OCI-LY7 (cell line): ENCODE data around the gene PHACTR3. TPM values are rescaled to one million over a fixed set of nuclear protein-coding genes. Genes with fewer than 3 reads are reported as not detected.

Experiments used
- BruUV-seq: library from RNA; stranded (reverse); fragments of 400-500 nt; replicated peaks from 2 replicates; lab custom pipeline; 2021; lab: Mats Ljungman, UMichigan
- CTCF ChIA-PET: fragments of 300-600 bp; sonication (Branson Sonifier 250); formaldehyde crosslinking; loops from one replicate; lab custom pipeline; 2022; ENCODE audit warnings: antibody characterized with exemption; ENCODE audit not compliant: unreplicated experiment; lab: Charles Lee
- POLR2A ChIA-PET: fragments of 300-600 bp; sonication (Branson Sonifier 250); formaldehyde crosslinking; loops from one replicate; lab custom pipeline; 2022; ENCODE audit warnings: antibody characterized with exemption; lab: Charles Lee
- DNase-seq: peaks from one replicate; pipeline ENCODE4 v3.0.0-alpha.2; 2015; ENCODE audit warnings: low spot score
- H2AFZ ChIP-seq: fragments of 200-600 bp; sonication (generic), shearing (Covaris generic); 2 replicates; pipeline ENCODE4 v1.6.1; 2014; ENCODE audit warnings: mild to moderate bottlenecking, antibody characterized with exemption, low read length, moderate library complexity
- H3K27ac ChIP-seq: fragments of 200-600 bp; sonication (generic); 2 replicates; pipeline ENCODE4 v1.5.1; 2014; ENCODE audit warnings: mixed run types, low read depth, mild to moderate bottlenecking, moderate library complexity, low read length, inconsistent platforms; ENCODE audit not compliant: poor library complexity, severe bottlenecking
- H3K36me3 ChIP-seq: fragments of 200-600 bp; sonication (generic); 2 replicates; pipeline ENCODE4 v1.6.1; 2014; ENCODE audit warnings: mild to moderate bottlenecking, antibody characterized with exemption, low read length, moderate library complexity, mixed read lengths; ENCODE audit not compliant: insufficient read depth
- H3K4me1 ChIP-seq: fragments of 200-600 bp; sonication (generic); 2 replicates; pipeline ENCODE4 v1.5.1; 2014; ENCODE audit warnings: mild to moderate bottlenecking, low read length; ENCODE audit not compliant: insufficient read depth, poor library complexity, severe bottlenecking
- H3K4me2 ChIP-seq: fragments of 200-600 bp; sonication (generic); 2 replicates; pipeline ENCODE4 v1.6.1; 2014; ENCODE audit warnings: mild to moderate bottlenecking, low read length
- H3K4me3 ChIP-seq: fragments of 200-600 bp; sonication (generic); 2 replicates; pipeline ENCODE4 v1.5.1; 2014; ENCODE audit warnings: mild to moderate bottlenecking, low read depth, low read length; ENCODE audit not compliant: poor library complexity, severe bottlenecking
- H3K79me2 ChIP-seq: fragments of 200-600 bp; sonication (generic); 2 replicates; pipeline ENCODE4 v1.6.1; 2016; ENCODE audit warnings: low read depth, mild to moderate bottlenecking, low read length, moderate library complexity, mixed read lengths; ENCODE audit not compliant: insufficient read depth
- H3K9me2 ChIP-seq: fragments of 200-600 bp; sonication (generic); 2 replicates; pipeline ENCODE4 v1.6.1; 2016; ENCODE audit warnings: mild to moderate bottlenecking, low read length, mixed read lengths; ENCODE audit not compliant: insufficient read depth
- H3K9me3 ChIP-seq: fragments of 200-600 bp; sonication (generic); 2 replicates; pipeline ENCODE4 v1.6.1; 2014; ENCODE audit warnings: mild to moderate bottlenecking, mixed run types, low read length, mixed read lengths
- H4K20me1 ChIP-seq: fragments of 200-600 bp; sonication (generic); 2 replicates; pipeline ENCODE4 v1.6.1; 2014; ENCODE audit warnings: mild to moderate bottlenecking, antibody characterized with exemption, low read length, moderate library complexity, mixed read lengths; ENCODE audit not compliant: insufficient read depth
- CTCF ChIP-seq: fragments of 200-600 bp; sonication (generic); conservative IDR thresholded peaks from 2 replicates; pipeline ENCODE4 v1.5.1; 2014; ENCODE audit warnings: mild to moderate bottlenecking, antibody characterized with exemption, low read length, moderate library complexity, mixed read lengths
- EZH2phosphoT487 ChIP-seq: fragments of 200-600 bp; sonication (generic); IDR thresholded peaks from 2 replicates; pipeline ENCODE4 v1.6.1; 2018; ENCODE audit warnings: low read depth, borderline replicate concordance, mild to moderate bottlenecking, mixed run types, antibody characterized with exemption, low read length, moderate library complexity, mixed read lengths
- intact Hi-C: fragments of 100-400 bp; cut with micrococcal nuclease; formaldehyde crosslinking; loops from one replicate; pipeline ENCODE4 v1.10.0; 2022; ENCODE audit not compliant: unreplicated experiment
- total RNA-seq, 2 experiments: library from RNA; depleted of rRNA in 1 of 2; stranded (reverse); fragments of >200 nt in 1 of 2; shearing (Covaris generic) in 1 of 2; gene quantifications; 2 replicates each; pipeline ENCODE4 v1.2.3, GENCODE V29; 2014 to 2022

The PHACTR3 gene
- total RNA-seq, 2 experiments from 2014 or later, result 0.32 TPM; not detected in 1

DNA sequence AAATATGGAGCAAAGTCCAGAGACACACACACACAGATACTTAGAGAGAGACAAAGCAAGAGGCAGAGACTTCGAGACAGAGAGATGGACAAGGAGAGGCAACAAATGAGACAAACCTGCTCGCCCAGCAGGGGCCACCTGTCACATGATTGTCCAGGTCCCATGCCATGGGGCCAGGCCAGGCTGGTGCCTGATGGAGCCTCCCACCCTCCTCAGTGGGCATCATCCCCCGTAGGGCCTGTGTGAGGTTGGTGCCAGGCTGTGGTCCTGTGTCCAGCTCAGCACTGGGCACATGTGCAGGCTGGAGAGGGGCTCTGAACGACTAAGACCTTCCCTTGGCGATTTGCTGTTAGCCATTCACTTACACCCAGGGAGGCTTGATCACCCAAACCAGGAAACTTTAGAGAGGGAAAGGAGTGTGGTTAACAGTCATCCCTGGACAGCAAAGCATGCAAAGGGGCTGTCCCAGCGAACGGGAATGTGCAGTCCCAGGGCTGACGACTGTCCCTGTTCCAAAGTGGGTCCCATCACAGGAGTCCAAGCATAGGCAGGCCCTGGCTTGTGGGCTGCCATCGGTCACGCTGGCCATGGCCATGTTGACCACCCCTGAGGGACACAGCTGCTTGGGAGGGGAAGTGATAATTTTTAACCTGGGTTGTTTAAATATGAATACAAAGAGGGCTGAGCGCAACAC lies 38.4 kb upstream of the PHACTR3 start:
- Histone ChIP-seq H3K27ac (no peak overlapping the region), H3K9me2 (no peaks in the 10 kb centered on the region), H3K4me1 (no peaks in the 10 kb centered on the region), H3K4me3 (no peak overlapping the region), H4K20me1 (no peaks in the 10 kb centered on the region), H3K36me3 (no peaks in the 10 kb centered on the region), H3K9me3 (no peaks in the 10 kb centered on the region), H3K79me2 (no peaks in the 10 kb centered on the region), H3K4me2 (no peak overlapping the region), H2AFZ (no peak overlapping the region)
- no peak for DNase-seq
- TF ChIP-seq CTCF, result no peak
- no peak for TF ChIP-seq EZH2phosphoT487
- CTCF ChIA-PET, result no interaction called here
- BruUV-seq, result no TSS peak
- POLR2A ChIA-PET, result no interaction called here
- intact Hi-C loops, result no loop called here

DNA sequence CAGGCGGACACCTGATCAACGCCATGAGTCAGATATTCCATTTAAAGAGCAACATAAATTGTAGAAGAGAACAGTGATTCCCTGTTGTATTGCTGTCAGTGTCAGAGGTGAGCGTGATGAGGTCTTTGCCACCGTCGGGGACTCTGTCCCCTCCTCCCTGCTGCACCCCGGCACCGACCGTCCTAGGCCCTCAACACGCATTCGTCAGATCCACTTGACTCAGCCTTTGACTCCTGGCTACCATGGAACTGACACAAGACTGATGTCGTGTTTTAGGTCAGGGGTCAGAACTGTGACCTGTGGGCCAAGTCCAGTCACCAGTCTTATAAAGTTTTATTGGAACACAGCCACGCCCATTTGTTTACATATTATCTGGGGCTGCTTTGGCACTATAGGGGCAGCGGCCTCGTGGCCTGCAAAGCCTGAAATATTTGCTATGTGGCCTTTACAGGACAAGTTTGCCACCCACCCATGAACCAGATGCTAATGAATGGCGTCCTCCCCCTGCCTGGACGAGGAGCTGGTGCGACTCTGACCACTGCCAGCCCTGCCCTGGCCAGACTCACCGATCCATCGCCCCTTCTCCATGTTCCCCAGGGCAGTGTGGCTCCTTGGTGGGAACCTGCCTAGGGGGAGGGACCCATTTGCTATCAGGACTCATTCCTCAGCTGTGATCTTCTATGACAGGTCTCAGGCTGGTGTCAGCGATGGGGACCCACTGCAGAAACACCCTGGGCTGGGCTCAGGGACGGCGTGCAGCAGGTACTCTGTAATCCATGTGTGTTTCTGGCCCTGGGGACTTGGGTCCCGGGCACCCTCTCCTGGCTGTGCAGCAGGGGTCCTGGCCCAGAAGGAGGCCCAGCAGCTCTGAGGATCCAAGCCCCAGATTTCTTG lies 37.5 kb upstream of the PHACTR3 start:
- Histone ChIP-seq H3K27ac (no peak overlapping the region), H3K9me2 (no peaks in the 10 kb centered on the region), H3K4me2 (no peak overlapping the region), H3K9me3 (no peaks in the 10 kb centered on the region), H2AFZ (no peak overlapping the region), H3K4me1 (no peaks in the 10 kb centered on the region), H4K20me1 (no peaks in the 10 kb centered on the region), H3K36me3 (no peaks in the 10 kb centered on the region), H3K4me3 (no peak overlapping the region), H3K79me2 (no peaks in the 10 kb centered on the region)
- BruUV-seq, result no TSS peak
- TF ChIP-seq EZH2phosphoT487, result no peak
- no peak for TF ChIP-seq CTCF
- ChIA-PET CTCF (no interaction called here), POLR2A (no interaction called here)
- no peak for DNase-seq
- intact Hi-C loops, result no loop called here
